ENCODE data around the gene SNED1.

DNA sequence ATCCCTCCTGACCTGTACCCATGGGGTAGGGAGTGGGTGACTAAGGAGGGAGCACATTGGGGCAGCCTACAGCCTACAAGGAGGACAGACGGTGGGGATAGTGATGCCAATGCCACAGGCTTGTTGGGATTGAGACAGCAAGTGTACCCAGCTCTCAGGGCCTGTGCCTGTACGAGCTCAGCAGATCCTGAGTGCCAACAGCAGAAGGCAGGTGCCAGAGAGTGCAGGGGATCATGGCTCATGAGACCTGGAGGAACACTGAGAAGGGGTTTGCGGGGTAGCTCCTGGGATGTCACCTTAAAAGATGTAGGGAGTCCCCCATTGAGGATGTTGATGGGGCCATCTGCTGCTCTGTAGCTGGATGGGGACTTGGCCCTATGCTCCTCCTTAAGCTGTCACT lies 10.3 kb upstream of the SNED1 start:
- TF ChIP-seq, protein P1, sequence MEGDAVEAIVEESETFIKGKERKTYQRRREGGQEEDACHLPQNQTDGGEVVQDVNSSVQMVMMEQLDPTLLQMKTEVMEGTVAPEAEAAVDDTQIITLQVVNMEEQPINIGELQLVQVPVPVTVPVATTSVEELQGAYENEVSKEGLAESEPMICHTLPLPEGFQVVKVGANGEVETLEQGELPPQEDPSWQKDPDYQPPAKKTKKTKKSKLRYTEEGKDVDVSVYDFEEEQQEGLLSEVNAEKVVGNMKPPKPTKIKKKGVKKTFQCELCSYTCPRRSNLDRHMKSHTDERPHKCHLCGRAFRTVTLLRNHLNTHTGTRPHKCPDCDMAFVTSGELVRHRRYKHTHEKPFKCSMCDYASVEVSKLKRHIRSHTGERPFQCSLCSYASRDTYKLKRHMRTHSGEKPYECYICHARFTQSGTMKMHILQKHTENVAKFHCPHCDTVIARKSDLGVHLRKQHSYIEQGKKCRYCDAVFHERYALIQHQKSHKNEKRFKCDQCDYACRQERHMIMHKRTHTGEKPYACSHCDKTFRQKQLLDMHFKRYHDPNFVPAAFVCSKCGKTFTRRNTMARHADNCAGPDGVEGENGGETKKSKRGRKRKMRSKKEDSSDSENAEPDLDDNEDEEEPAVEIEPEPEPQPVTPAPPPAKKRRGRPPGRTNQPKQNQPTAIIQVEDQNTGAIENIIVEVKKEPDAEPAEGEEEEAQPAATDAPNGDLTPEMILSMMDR (IDR thresholded peaks at IDR 0.05; ENCODE audit: low read depth, low read length, poor library complexity, severe bottlenecking) = no peak
- no peak for TF ChIP-seq EZH2phosphoT487 (IDR thresholded peaks at IDR 0.05; ENCODE audit: borderline replicate concordance, low read length)

All from DOHH2 (cell line).